Uterus (tissue), 4 donors: Measurements from ENCODE around the gene COL5A3. TPM values are rescaled to one million over a fixed set of nuclear protein-coding genes. Genes with fewer than 3 reads are reported as not detected.

Source experiments
- DNase-seq, 2 donors: peaks; one replicate each; pipeline ENCODE4 v3.0.0-alpha.2; 2019 to 2020
- H3K27ac ChIP-seq, 2 donors: fragments of 200-600 bp; sonication (generic); 1 replicate in 1 of 2; 2 replicates in 1 of 2; pipeline ENCODE4 v1.5.1; 2016 to 2018
- H3K27me3 ChIP-seq, 2 donors: fragments of 200-600 bp; sonication (generic); one replicate each; pipeline ENCODE4 v1.5.1; 2018 to 2019; ENCODE audit warnings: control low read depth in 1 of 2
- H3K36me3 ChIP-seq, 2 donors: fragments of 200-600 bp; sonication (generic); one replicate each; pipeline ENCODE4 v1.5.1; 2019; ENCODE audit warnings: control low read depth in 1 of 2
- H3K4me1 ChIP-seq, 2 donors: fragments of 200-600 bp; sonication (generic); one replicate each; pipeline ENCODE4 v1.5.1; 2018 to 2019; ENCODE audit warnings: control low read depth in 1 of 2
- H3K4me3 ChIP-seq, 2 donors: fragments of 200-600 bp; sonication (generic); 1 replicate in 1 of 2; 2 replicates in 1 of 2; pipeline ENCODE4 v1.5.1; 2018 to 2019; ENCODE audit warnings: mild to moderate bottlenecking in 1 of 2
- H3K9me3 ChIP-seq, 2 donors: fragments of 200-600 bp; sonication (generic); one replicate each; pipeline ENCODE4 v1.5.1; 2019; ENCODE audit warnings: control low read depth in 1 of 2
- CTCF ChIP-seq, 4 experiments: fragments of 200-600 bp in 2 of 4; fragments of 450-650 bp in 2 of 4; sonication (generic) in 2 of 4; IDR thresholded peaks; one replicate each; pipeline ENCODE4 v1.5.1; 2016 to 2019; ENCODE audit warnings: antibody characterized with exemption in 4 of 4, mild to moderate bottlenecking in 2 of 4, moderate library complexity in 1 of 4
- POLR2A ChIP-seq, 2 donors: fragments of 450-650 bp; IDR thresholded peaks; one replicate each; pipeline ENCODE4 v1.6.1; 2016; ENCODE audit warnings: antibody characterized with exemption in 2 of 2, mild to moderate bottlenecking in 1 of 2, moderate library complexity in 1 of 2
- intact Hi-C: fragments of 100-400 bp; cut with DNase I; formaldehyde crosslinking; loops from one replicate; pipeline ENCODE4 v1.15.1; 2023; ENCODE audit warnings: low total_unique reads
- total RNA-seq, 4 donors: library from RNA; depleted of rRNA in 3 of 4; stranded (reverse); fragments of >200 nt in 3 of 4; gene quantifications; one replicate each; pipeline versions ENCODE4 v1.1.0 to v1.2.4, GENCODE V29; 2014 to 2023
- donor health status: DM: yes; HTN: yes; CAD: no.

Gene COL5A3
- total RNA-seq, 4 donors from 2014 or later = 12.6 to 43.3 (median 25.6) TPM

- Histone ChIP-seq H3K27ac (peak overlapping the region; percentile 83 to 88), H3K27me3 (no peaks in the 10 kb centered on the region), H3K36me3 (no peaks in the 10 kb centered on the region), H3K4me1 (peaks cover 0 to 10% of the 10 kb centered on the region in 2 donors), H3K9me3 (no peaks in the 10 kb centered on the region), H3K4me3 (no peak overlapping the region)
- TF ChIP-seq CTCF (IDR thresholded peaks at IDR 0.05) (no peak), POLR2A (IDR thresholded peaks at IDR 0.05) (no peak)
- DNase-seq = no peak
- intact Hi-C loops = no loop called here
Measured at GRCh38 chr19:10005632-10006334, 4.5 kb downstream of the COL5A3 start.

GRCh38 chr19:10004617-10005016 is 5.7 kb downstream of the COL5A3 start:
- TF ChIP-seq CTCF (IDR thresholded peaks at IDR 0.05) (no peak), POLR2A (IDR thresholded peaks at IDR 0.05) (no peak)
- peak overlapping the region in 1 of 2 donors; percentile 88 for H3K27ac ChIP-seq
- no peaks in the 10 kb centered on the region for H3K4me1 ChIP-seq
- intact Hi-C loops = no loop called here
- no peak for DNase-seq
- no peaks in the 10 kb centered on the region for H3K9me3 ChIP-seq
- no peak overlapping the region for H3K4me3 ChIP-seq
- H3K36me3 ChIP-seq = no peaks in the 10 kb centered on the region
- H3K27me3 ChIP-seq = no peaks in the 10 kb centered on the region

GRCh38 chr19:10003271-10003670 is 7.0 kb downstream of the COL5A3 start:
- no peaks in the 10 kb centered on the region for H3K27me3 ChIP-seq
- no peaks in the 10 kb centered on the region for H3K36me3 ChIP-seq
- intact Hi-C loops = no loop called here
- H3K4me1 ChIP-seq = no peaks in the 10 kb centered on the region
- TF ChIP-seq CTCF (IDR thresholded peaks at IDR 0.05) = no peak
- no peak for TF ChIP-seq POLR2A (IDR thresholded peaks at IDR 0.05)
- DNase-seq = no peak
- no peak overlapping the region for H3K27ac ChIP-seq
- H3K4me3 ChIP-seq = no peak overlapping the region
- H3K9me3 ChIP-seq = no peaks in the 10 kb centered on the region

- Histone ChIP-seq H3K4me1 (no peaks in the 10 kb centered on the region), H3K27ac (no peak overlapping the region), H3K9me3 (no peaks in the 10 kb centered on the region), H3K36me3 (no peaks in the 10 kb centered on the region), H3K4me3 (no peak overlapping the region), H3K27me3 (no peaks in the 10 kb centered on the region)
- intact Hi-C loops = no loop called here
- no peak for TF ChIP-seq CTCF (IDR thresholded peaks at IDR 0.05)
- TF ChIP-seq POLR2A (IDR thresholded peaks at IDR 0.05) = no peak
- DNase-seq = no peak
Measured at GRCh38 chr19:10001899-10002298, 8.4 kb downstream of the COL5A3 start.

GRCh38 chr19:10000171-10000826 is 10.0 kb downstream of the COL5A3 start:
- peak; percentile 70 to 76 for DNase-seq
- no peaks in the 10 kb centered on the region for H3K9me3 ChIP-seq
- no peak overlapping the region for H3K4me3 ChIP-seq
- no peak overlapping the region for H3K27ac ChIP-seq
- intact Hi-C loops = no loop called here
- peak; percentile 55 to 73 (median 64) for TF ChIP-seq CTCF (IDR thresholded peaks at IDR 0.05)
- TF ChIP-seq POLR2A (IDR thresholded peaks at IDR 0.05) = no peak
- no peaks in the 10 kb centered on the region for H3K27me3 ChIP-seq
- no peaks in the 10 kb centered on the region for H3K4me1 ChIP-seq
- no peaks in the 10 kb centered on the region for H3K36me3 ChIP-seq
